Activated CD4-positive, alpha-beta T cell treated with anti-CD3 and anti-CD28 coated beads, Interleukin-10, Interleukin-2, amounts not matched to agents 100 ng/mL and 50 ng/mL, durations not matched to agents 16 hours and 8 hours (primary cell): ENCODE results near the gene JAG1.
"Not testable (repeated sequence)": the region's sequence is repeated elsewhere in the genome, so short reads cannot be mapped to it uniquely, and the experiment has no call there.

ENCODE experiments used
- DNase-seq: peaks from one replicate; pipeline ENCODE4 v3.0.0-alpha.2; 2020

The JAG1 gene

GRCh38 chr20:10605547-10606195 is 68.1 kb downstream of the JAG1 start:
- no peak for DNase-seq

GRCh38 chr20:10604865-10605440 is 68.8 kb downstream of the JAG1 start:
- DNase-seq = no peak

- no peak for DNase-seq
Measured at GRCh38 chr20:10603971-10604864, 69.6 kb downstream of the JAG1 start.

GRCh38 chr20:10603378-10603777 is 70.4 kb downstream of the JAG1 start:
- DNase-seq = peak; percentile 68

GRCh38 chr20:10602221-10602871 is 71.5 kb downstream of the JAG1 start:
- no peak for DNase-seq

GRCh38 chr20:10597637-10598036 is 76.2 kb downstream of the JAG1 start:
- no peak for DNase-seq

- DNase-seq = no peak
Measured at GRCh38 chr20:10596710-10597121, 77.1 kb downstream of the JAG1 start.

GRCh38 chr20:10595985-10596384 is 77.8 kb downstream of the JAG1 start:
- DNase-seq = no peak

GRCh38 chr20:10595266-10595665 is 78.5 kb downstream of the JAG1 start:
- no peak for DNase-seq

- DNase-seq = no peak
Measured at GRCh38 chr20:10594296-10594868, 79.4 kb downstream of the JAG1 start.

GRCh38 chr20:10591946-10592521 is 81.8 kb downstream of the JAG1 start:
- DNase-seq = no peak

GRCh38 chr20:10590950-10591671 is 82.7 kb downstream of the JAG1 start:
- DNase-seq = no peak

GRCh38 chr20:10590446-10590845 is 83.4 kb downstream of the JAG1 start:
- DNase-seq = not testable (repeated sequence)
